Upper lobe of left lung (tissue), 4 donors: ENCODE results near the gene PAQR8.

Experiments used
- EP300 ChIP-seq, 4 donors: sonication (generic); formaldehyde crosslinking; IDR thresholded peaks; one replicate each; pipeline ENCODE4 v1.5.1; 2017; ENCODE audit warnings: antibody characterized with exemption in 4 of 4, control low read depth in 2 of 4
- POLR2A ChIP-seq, 4 donors: fragments of 450-650 bp; IDR thresholded peaks; one replicate each; pipeline ENCODE4 v1.5.1; 2016 to 2017; ENCODE audit warnings: antibody characterized with exemption in 4 of 4, mild to moderate bottlenecking in 2 of 4
- TF ChIP-seq, protein P1 (sequence below), 6 experiments: fragments of 450-650 bp in 4 of 6; fragments of 200-600 bp in 2 of 6; sonication (generic) in 2 of 6; IDR thresholded peaks; one replicate each; pipeline ENCODE4 v1.5.1; 2016 to 2019; ENCODE audit warnings: antibody characterized with exemption in 6 of 6

DNA sequence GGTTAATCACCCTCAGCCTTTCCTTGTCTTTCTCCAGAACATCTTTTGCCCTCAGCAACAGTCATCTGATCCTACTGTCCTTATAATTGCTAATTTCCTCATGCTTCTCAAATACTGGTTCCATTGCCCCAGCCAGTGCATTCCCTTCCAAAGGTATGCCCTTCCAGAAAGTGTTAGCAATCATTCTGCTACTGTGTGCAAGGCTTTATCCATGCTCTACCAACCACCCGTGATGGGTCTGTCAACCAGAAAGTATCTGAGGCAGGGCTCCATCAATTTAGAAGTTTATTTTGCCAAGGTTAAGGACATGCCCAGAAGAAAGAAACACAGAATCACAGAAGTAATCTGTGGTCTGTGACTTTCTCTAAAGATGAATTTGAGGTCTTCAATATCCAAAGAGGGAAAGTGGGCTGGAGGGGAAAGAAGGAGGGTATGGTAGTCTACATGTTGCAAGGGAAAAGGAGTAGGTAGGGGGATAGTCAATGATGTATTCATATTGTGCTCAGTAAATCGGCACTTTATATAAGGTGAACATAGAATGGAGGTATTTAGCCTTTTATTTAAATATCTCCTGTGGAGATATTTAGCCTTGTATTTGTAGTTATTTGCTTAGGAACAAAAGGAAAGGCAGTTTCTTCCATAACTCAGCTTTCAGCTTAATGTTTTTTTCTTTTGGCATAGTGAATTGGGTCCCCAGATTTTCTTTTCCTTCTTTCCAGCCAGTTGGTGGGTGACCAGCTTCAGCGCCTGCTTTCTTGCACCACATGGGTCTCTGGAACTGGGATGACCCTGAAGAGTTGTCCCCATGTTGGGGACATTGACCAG is 35.2 kb upstream of the PAQR8 start:
- TF ChIP-seq, protein P1, sequence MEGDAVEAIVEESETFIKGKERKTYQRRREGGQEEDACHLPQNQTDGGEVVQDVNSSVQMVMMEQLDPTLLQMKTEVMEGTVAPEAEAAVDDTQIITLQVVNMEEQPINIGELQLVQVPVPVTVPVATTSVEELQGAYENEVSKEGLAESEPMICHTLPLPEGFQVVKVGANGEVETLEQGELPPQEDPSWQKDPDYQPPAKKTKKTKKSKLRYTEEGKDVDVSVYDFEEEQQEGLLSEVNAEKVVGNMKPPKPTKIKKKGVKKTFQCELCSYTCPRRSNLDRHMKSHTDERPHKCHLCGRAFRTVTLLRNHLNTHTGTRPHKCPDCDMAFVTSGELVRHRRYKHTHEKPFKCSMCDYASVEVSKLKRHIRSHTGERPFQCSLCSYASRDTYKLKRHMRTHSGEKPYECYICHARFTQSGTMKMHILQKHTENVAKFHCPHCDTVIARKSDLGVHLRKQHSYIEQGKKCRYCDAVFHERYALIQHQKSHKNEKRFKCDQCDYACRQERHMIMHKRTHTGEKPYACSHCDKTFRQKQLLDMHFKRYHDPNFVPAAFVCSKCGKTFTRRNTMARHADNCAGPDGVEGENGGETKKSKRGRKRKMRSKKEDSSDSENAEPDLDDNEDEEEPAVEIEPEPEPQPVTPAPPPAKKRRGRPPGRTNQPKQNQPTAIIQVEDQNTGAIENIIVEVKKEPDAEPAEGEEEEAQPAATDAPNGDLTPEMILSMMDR (IDR thresholded peaks at IDR 0.05), result no peak
- no peak for TF ChIP-seq POLR2A (IDR thresholded peaks at IDR 0.05)
- no peak for TF ChIP-seq EP300 (IDR thresholded peaks at IDR 0.05)
